Activated CD4-positive, alpha-beta T cell treated with anti-CD3 and anti-CD28 coated beads for 36 hours (primary cell): ENCODE data around the gene NAA15. TPM values are rescaled to one million over a fixed set of nuclear protein-coding genes. Genes with fewer than 3 reads are reported as not detected.
"Not testable (repeated sequence)": the region's sequence is repeated elsewhere in the genome, so short reads cannot be mapped to it uniquely, and the experiment has no call there.

ENCODE experiments used
- ATAC-seq: fragments of 200-7000 bp; cut with Tn5 transposase; one replicate; pipeline ENCODE4 v1.10.0; 2021; ENCODE audit warnings: mild to moderate bottlenecking, moderate library complexity
- CTCF ChIA-PET: fragments of 350-600 bp; sonication (Branson Sonifier 250); formaldehyde crosslinking; loops from one replicate; lab custom pipeline; 2021; ENCODE audit warnings: antibody characterized with exemption; lab: Charles Lee
- POLR2A ChIA-PET: fragments of 350-600 bp; sonication (Branson Sonifier 250); formaldehyde crosslinking; loops from one replicate; lab custom pipeline; 2021; ENCODE audit warnings: antibody characterized with exemption, inconsistent platforms; lab: Charles Lee
- DNase-seq: peaks from one replicate; pipeline ENCODE4 v3.0.0-alpha.2; 2020
- H3K27ac Mint-ChIP-seq: one replicate; pipeline ENCODE4 v1.8.0; 2021; ENCODE audit warnings: mixed read lengths
- H3K27me3 Mint-ChIP-seq: one replicate; pipeline ENCODE4 v1.8.0; 2021; ENCODE audit warnings: mixed read lengths
- H3K36me3 Mint-ChIP-seq: one replicate; pipeline ENCODE4 v1.8.0; 2021; ENCODE audit warnings: low read depth, mixed read lengths
- H3K4me1 Mint-ChIP-seq: one replicate; pipeline ENCODE4 v1.8.0; 2021; ENCODE audit warnings: mixed read lengths
- H3K4me3 Mint-ChIP-seq: one replicate; pipeline ENCODE4 v1.8.0; 2021; ENCODE audit warnings: mild to moderate bottlenecking, moderate library complexity, mixed read lengths
- H3K9me3 Mint-ChIP-seq: one replicate; pipeline ENCODE4 v1.8.0; 2021; ENCODE audit warnings: low read depth, mixed read lengths
- intact Hi-C, 2 experiments: fragments of 100-400 bp; cut with DNase I in 1 of 2; cut with micrococcal nuclease in 1 of 2; formaldehyde crosslinking; loops; one replicate each; pipeline versions ENCODE4 v1.14.2 to v1.15.1; 2022 to 2024; cut with DNase I, micrococcal nuclease
- total RNA-seq, 2 experiments: library from RNA; stranded (reverse); gene quantifications; one replicate each; pipeline ENCODE4 v1.2.3, GENCODE V29; 2021

Gene NAA15
- total RNA-seq: 100 to 1,000 TPM in 1 of 2 experiments, 10 to 100 TPM in 1; 64.3 to 113 TPM

- Mint-ChIP-seq H3K4me3 (peak within 1 kb of the TSS; percentile 98), H3K27me3 (no peaks in the 10 kb centered on the region), H3K36me3 (peaks cover 43% of the 10 kb centered on the region), H3K4me1 (peaks cover 61% of the 10 kb centered on the region), H3K9me3 (peaks cover 5% of the 10 kb centered on the region), H3K27ac (peak within 1 kb of the TSS; percentile 96)
- ChIA-PET POLR2A (interaction anchor here (0.6 to 3.4 kb wide), 11 partner anchors 9 to 287 kb away, joined by 3 to 34 read pairs (median 6); partner anchors contain the start of genes ELF2 and SETD7), CTCF (interaction anchor here (0.6 to 2.3 kb wide), 14 partner anchors 9 to 353 kb away, joined by 3 to 10 read pairs (median 4); no protein-coding TSS in a partner anchor)
- intact Hi-C loops: loop anchor here (1.0 to 5.0 kb wide), 9 partner anchors 35 to 1221 kb away; partner anchors contain the start of genes ELF2 (in 2 of the 2), ELMOD2 (in 2 of the 2), NOCT (in 2 of the 2) and SETD7 (in 1 of the 2)
- peak; percentile 89 for ATAC-seq
- peak; percentile 99 for DNase-seq
Measured at GRCh38 chr4:139301113-139301820, at the start of gene NAA15. Gene NAA15 (plus strand): TSS chr4:139301505. CDS start chr4:139301778, 273 bp downstream.

GRCh38 chr4:139253046-139253445, 48.3 kb upstream of the NAA15 start:
- no peaks in the 10 kb centered on the region for H3K4me1 Mint-ChIP-seq
- ChIA-PET POLR2A (no interaction called here), CTCF (interaction anchor here (1.2 to 2.1 kb wide), 3 partner anchors 10 to 43 kb away, joined by 3 to 6 read pairs (median 3); no protein-coding TSS in a partner anchor)
- DNase-seq: no peak
- peaks cover 2% of the 10 kb centered on the region for H3K27me3 Mint-ChIP-seq
- no peaks in the 10 kb centered on the region for H3K36me3 Mint-ChIP-seq
- no peaks in the 10 kb centered on the region for H3K9me3 Mint-ChIP-seq
- H3K4me3 Mint-ChIP-seq: no peak overlapping the region
- no peak for ATAC-seq
- H3K27ac Mint-ChIP-seq: no peak overlapping the region
- intact Hi-C loops: no loop called here

GRCh38 chr4:139253713-139254112, 47.6 kb upstream of the NAA15 start:
- no peak for ATAC-seq
- Mint-ChIP-seq H3K4me3 (no peak overlapping the region), H3K9me3 (no peaks in the 10 kb centered on the region), H3K36me3 (no peaks in the 10 kb centered on the region), H3K27ac (no peak overlapping the region), H3K4me1 (no peaks in the 10 kb centered on the region), H3K27me3 (peaks cover 2% of the 10 kb centered on the region)
- ChIA-PET CTCF (interaction anchor here (0.9 to 2.1 kb wide), 4 partner anchors 9 to 163 kb away, joined by 3 to 6 read pairs (median 3); no protein-coding TSS in a partner anchor), POLR2A (interaction anchor here (0.6 kb wide), 1 partner anchor 106 kb away, joined by 3 read pairs; no protein-coding TSS in a partner anchor)
- intact Hi-C loops: no loop called here
- no peak for DNase-seq

GRCh38 chr4:139255581-139255980, 45.7 kb upstream of the NAA15 start:
- H3K4me3 Mint-ChIP-seq, H3K36me3 Mint-ChIP-seq, ATAC-seq, H3K27ac Mint-ChIP-seq, DNase-seq, H3K9me3 Mint-ChIP-seq, intact Hi-C loops, H3K4me1 Mint-ChIP-seq, POLR2A ChIA-PET, H3K27me3 Mint-ChIP-seq: not testable (repeated sequence)
- CTCF ChIA-PET: interaction anchor here (1.2 to 2.4 kb wide), 3 partner anchors 11 to 225 kb away, joined by 3 to 8 read pairs (median 4); no protein-coding TSS in a partner anchor

GRCh38 chr4:139256349-139256748, 45.0 kb upstream of the NAA15 start:
- no peak overlapping the region for H3K27ac Mint-ChIP-seq
- no peaks in the 10 kb centered on the region for H3K9me3 Mint-ChIP-seq
- H3K4me3 Mint-ChIP-seq: no peak overlapping the region
- POLR2A ChIA-PET: no interaction called here
- intact Hi-C loops: no loop called here
- H3K27me3 Mint-ChIP-seq: peaks cover 2% of the 10 kb centered on the region
- CTCF ChIA-PET: interaction anchor here (0.6 to 2.4 kb wide), 5 partner anchors 10 to 349 kb away, joined by 3 to 8 read pairs (median 3); no protein-coding TSS in a partner anchor
- no peak for ATAC-seq
- no peaks in the 10 kb centered on the region for H3K36me3 Mint-ChIP-seq
- H3K4me1 Mint-ChIP-seq: no peaks in the 10 kb centered on the region
- DNase-seq: no peak

- ChIA-PET POLR2A (interaction anchor here (0.7 to 2.3 kb wide), 3 partner anchors 26 to 35 kb away, joined by 3 to 12 read pairs (median 8); partner anchors contain the start of gene NAA15), CTCF (interaction anchor here (0.7 to 2.8 kb wide), 8 partner anchors 10 to 364 kb away, joined by 3 to 10 read pairs (median 4); partner anchors contain the start of genes MGARP and NAA15)
- intact Hi-C loops: loop anchor here (1.0 to 10.0 kb wide), 10 partner anchors 30 to 1023 kb away; partner anchors contain the start of genes NAA15 (in 2 of the 2), NOCT (in 1 of the 2) and SLC7A11 (in 1 of the 2)
- H3K4me3 Mint-ChIP-seq: no peak overlapping the region
- DNase-seq (no peak), ATAC-seq (no peak)
- no peaks in the 10 kb centered on the region for H3K36me3 Mint-ChIP-seq
- no peak overlapping the region for H3K27ac Mint-ChIP-seq
- no peaks in the 10 kb centered on the region for H3K9me3 Mint-ChIP-seq
- H3K27me3 Mint-ChIP-seq: no peaks in the 10 kb centered on the region
- H3K4me1 Mint-ChIP-seq: peaks cover 27% of the 10 kb centered on the region
Measured at GRCh38 chr4:139265654-139266053, 35.7 kb upstream of the NAA15 start.

- ATAC-seq: peak; percentile 10
- H3K4me1 Mint-ChIP-seq: peaks cover 27% of the 10 kb centered on the region
- peak overlapping the region; percentile 25 for H3K4me3 Mint-ChIP-seq
- no peaks in the 10 kb centered on the region for H3K36me3 Mint-ChIP-seq
- H3K27ac Mint-ChIP-seq: no peak overlapping the region
- no peak for DNase-seq
- no peaks in the 10 kb centered on the region for H3K27me3 Mint-ChIP-seq
- POLR2A ChIA-PET: interaction anchor here (0.7 to 2.3 kb wide), 7 partner anchors 12 to 234 kb away, joined by 3 to 12 read pairs (median 5); partner anchors contain the start of genes ELF2, NAA15 and NDUFC1
- H3K9me3 Mint-ChIP-seq: no peaks in the 10 kb centered on the region
- CTCF ChIA-PET: interaction anchor here (0.7 to 2.8 kb wide), 11 partner anchors 10 to 364 kb away, joined by 3 to 10 read pairs (median 3); partner anchors contain the start of genes MGARP, NAA15 and NOCT
- intact Hi-C loops: loop anchor here (1.0 to 10.0 kb wide), 10 partner anchors 29 to 1023 kb away; partner anchors contain the start of genes NAA15 (in 2 of the 2), NOCT (in 1 of the 2) and SLC7A11 (in 1 of the 2)
Measured at GRCh38 chr4:139266208-139266582, 35.1 kb upstream of the NAA15 start.

- peaks cover 27% of the 10 kb centered on the region for H3K4me1 Mint-ChIP-seq
- intact Hi-C loops: loop anchor here (1.0 to 10.0 kb wide), 10 partner anchors 29 to 1024 kb away; partner anchors contain the start of genes NAA15 (in 2 of the 2), NOCT (in 1 of the 2) and SLC7A11 (in 1 of the 2)
- DNase-seq (peak; percentile 92), ATAC-seq (peak; percentile 97)
- no peaks in the 10 kb centered on the region for H3K36me3 Mint-ChIP-seq
- H3K27me3 Mint-ChIP-seq: no peaks in the 10 kb centered on the region
- H3K9me3 Mint-ChIP-seq: no peaks in the 10 kb centered on the region
- H3K27ac Mint-ChIP-seq: peak overlapping the region; percentile 81
- CTCF ChIA-PET: interaction anchor here (0.7 to 2.8 kb wide), 10 partner anchors 11 to 251 kb away, joined by 3 to 10 read pairs (median 4); partner anchors contain the start of genes MGARP, NAA15 and NOCT
- POLR2A ChIA-PET: interaction anchor here (0.7 to 2.3 kb wide), 6 partner anchors 12 to 235 kb away, joined by 3 to 12 read pairs (median 6); partner anchors contain the start of genes ELF2, NAA15 and NDUFC1
- peak overlapping the region; percentile 25 for H3K4me3 Mint-ChIP-seq
Measured at GRCh38 chr4:139266583-139267257, 34.6 kb upstream of the NAA15 start.

- DNase-seq: no peak
- Mint-ChIP-seq H3K27me3 (no peaks in the 10 kb centered on the region), H3K36me3 (no peaks in the 10 kb centered on the region), H3K27ac (no peak overlapping the region), H3K9me3 (no peaks in the 10 kb centered on the region), H3K4me1 (peaks cover 27% of the 10 kb centered on the region), H3K4me3 (peak overlapping the region; percentile 25)
- intact Hi-C loops: loop anchor here (2.0 to 10.0 kb wide), 4 partner anchors 38 to 1024 kb away; partner anchors contain the start of gene SLC7A11 (in 1 of the 2)
- ChIA-PET CTCF (interaction anchor here (1.7 to 2.8 kb wide), 3 partner anchors 11 to 33 kb away, joined by 6 to 10 read pairs (median 8); partner anchors contain the start of gene NAA15), POLR2A (interaction anchor here (1.7 to 2.3 kb wide), 3 partner anchors 29 to 90 kb away, joined by 8 to 12 read pairs (median 8); partner anchors contain the start of genes ELF2 and NAA15)
- ATAC-seq: no peak
Measured at GRCh38 chr4:139267301-139267700, 34.0 kb upstream of the NAA15 start.

- ChIA-PET CTCF (no interaction called here), POLR2A (no interaction called here)
- Mint-ChIP-seq H3K27me3 (peaks cover 20% of the 10 kb centered on the region), H3K9me3 (no peaks in the 10 kb centered on the region), H3K4me1 (peaks cover 2% of the 10 kb centered on the region), H3K36me3 (no peaks in the 10 kb centered on the region), H3K4me3 (no peak overlapping the region), H3K27ac (no peak overlapping the region)
- DNase-seq (no peak), ATAC-seq (no peak)
- intact Hi-C loops: no loop called here
Measured at GRCh38 chr4:139273835-139274234, 27.5 kb upstream of the NAA15 start.
